Nephron progenitor cell (in vitro differentiated cells): Measurements from ENCODE around the gene NTMT1.

ENCODE experiments used
- DNase-seq: peaks from one replicate; pipeline ENCODE4 v3.0.0; 2021
- H3K27ac Mint-ChIP-seq: 2 replicates; pipeline ENCODE4 v1.8.0; 2021; ENCODE audit warnings: mild to moderate bottlenecking, moderate library complexity, mixed read lengths
- H3K27me3 Mint-ChIP-seq: 2 replicates; pipeline ENCODE4 v1.8.0; 2021; ENCODE audit warnings: mild to moderate bottlenecking, low read depth, mixed read lengths; ENCODE audit not compliant: poor library complexity
- H3K36me3 Mint-ChIP-seq: 2 replicates; pipeline ENCODE4 v1.8.0; 2021; ENCODE audit warnings: low read depth, mixed read lengths
- H3K4me1 Mint-ChIP-seq: 2 replicates; pipeline ENCODE4 v1.8.0; 2021; ENCODE audit warnings: mixed read lengths
- H3K4me3 Mint-ChIP-seq: 2 replicates; pipeline ENCODE4 v1.8.0; 2021; ENCODE audit warnings: mild to moderate bottlenecking, moderate library complexity, mixed read lengths
- H3K9me3 Mint-ChIP-seq: 2 replicates; pipeline ENCODE4 v1.8.0; 2021; ENCODE audit warnings: mild to moderate bottlenecking, moderate library complexity, mixed read lengths
- TF ChIP-seq, protein P1 (sequence below): fragments of 200-600 bp; sonication (generic); IDR thresholded peaks from 2 replicates; pipeline ENCODE4 v1.5.0; 2021; ENCODE audit warnings: antibody characterized with exemption

The NTMT1 gene

GRCh38 chr9:129624947-129625346 is 1.0 kb upstream of the NTMT1 start:
- DNase-seq: no peak
- no peaks in the 10 kb centered on the region for H3K9me3 Mint-ChIP-seq
- H3K4me1 Mint-ChIP-seq: peaks cover 49% of the 10 kb centered on the region
- TF ChIP-seq, protein P1, sequence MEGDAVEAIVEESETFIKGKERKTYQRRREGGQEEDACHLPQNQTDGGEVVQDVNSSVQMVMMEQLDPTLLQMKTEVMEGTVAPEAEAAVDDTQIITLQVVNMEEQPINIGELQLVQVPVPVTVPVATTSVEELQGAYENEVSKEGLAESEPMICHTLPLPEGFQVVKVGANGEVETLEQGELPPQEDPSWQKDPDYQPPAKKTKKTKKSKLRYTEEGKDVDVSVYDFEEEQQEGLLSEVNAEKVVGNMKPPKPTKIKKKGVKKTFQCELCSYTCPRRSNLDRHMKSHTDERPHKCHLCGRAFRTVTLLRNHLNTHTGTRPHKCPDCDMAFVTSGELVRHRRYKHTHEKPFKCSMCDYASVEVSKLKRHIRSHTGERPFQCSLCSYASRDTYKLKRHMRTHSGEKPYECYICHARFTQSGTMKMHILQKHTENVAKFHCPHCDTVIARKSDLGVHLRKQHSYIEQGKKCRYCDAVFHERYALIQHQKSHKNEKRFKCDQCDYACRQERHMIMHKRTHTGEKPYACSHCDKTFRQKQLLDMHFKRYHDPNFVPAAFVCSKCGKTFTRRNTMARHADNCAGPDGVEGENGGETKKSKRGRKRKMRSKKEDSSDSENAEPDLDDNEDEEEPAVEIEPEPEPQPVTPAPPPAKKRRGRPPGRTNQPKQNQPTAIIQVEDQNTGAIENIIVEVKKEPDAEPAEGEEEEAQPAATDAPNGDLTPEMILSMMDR: no peak
- peaks cover 21% of the 10 kb centered on the region for H3K27me3 Mint-ChIP-seq
- H3K36me3 Mint-ChIP-seq: peaks cover 8% of the 10 kb centered on the region
- no peak overlapping the region for H3K27ac Mint-ChIP-seq
- peak overlapping the region; percentile 83 for H3K4me3 Mint-ChIP-seq

DNA sequence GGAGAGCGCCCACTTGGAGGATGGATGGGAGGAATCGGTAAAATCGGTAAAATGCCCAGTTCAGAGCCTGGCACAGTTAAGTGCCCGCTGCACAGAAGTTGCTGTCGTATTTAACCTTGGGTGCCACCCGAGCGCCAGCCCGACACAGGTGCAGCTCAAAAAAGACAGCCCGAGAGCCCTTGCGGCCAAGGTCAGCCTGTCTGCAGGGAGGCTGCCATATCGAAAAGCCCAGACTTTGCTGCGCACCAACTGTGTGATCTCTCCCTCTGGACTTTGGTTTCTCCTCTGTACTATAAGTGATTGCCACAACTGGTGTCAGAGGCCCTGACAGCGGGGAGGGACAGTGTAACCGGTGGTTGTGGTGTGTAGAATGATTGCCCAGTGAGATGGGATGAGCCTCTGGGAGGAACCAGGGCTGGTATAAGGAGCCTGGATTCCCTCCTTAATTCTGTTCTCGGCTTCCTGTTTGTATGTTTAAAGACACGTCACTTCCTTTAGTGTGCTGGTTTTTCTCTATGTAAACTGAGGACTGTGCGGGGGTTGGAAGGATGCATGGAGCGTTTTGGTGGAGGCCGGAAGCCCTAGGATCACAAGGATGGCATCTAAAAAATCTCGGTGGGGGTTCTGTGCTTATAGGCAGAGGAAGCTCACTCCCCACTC is 792 bp downstream of the NTMT1 start:
- Mint-ChIP-seq H3K27me3 (peaks cover 10% of the 10 kb centered on the region), H3K36me3 (peaks cover 8% of the 10 kb centered on the region), H3K4me3 (peak overlapping the region; percentile 83), H3K9me3 (no peaks in the 10 kb centered on the region), H3K27ac (peak overlapping the region; percentile 57), H3K4me1 (peaks cover 61% of the 10 kb centered on the region)
- TF ChIP-seq, protein P1: no peak
- no peak for DNase-seq

- TF ChIP-seq, protein P1: no peak
- peak overlapping the region; percentile 83 for H3K4me3 Mint-ChIP-seq
- H3K36me3 Mint-ChIP-seq: peaks cover 14% of the 10 kb centered on the region
- peak overlapping the region; percentile 64 for H3K27ac Mint-ChIP-seq
- H3K9me3 Mint-ChIP-seq: no peaks in the 10 kb centered on the region
- DNase-seq: no peak
- peaks cover 3% of the 10 kb centered on the region for H3K27me3 Mint-ChIP-seq
- peaks cover 71% of the 10 kb centered on the region for H3K4me1 Mint-ChIP-seq
These were observed 1.8 kb downstream of the NTMT1 start for GRCh38 chr9:129627556-129628440.

GRCh38 chr9:129628709-129629108 is 2.7 kb downstream of the NTMT1 start:
- H3K36me3 Mint-ChIP-seq: peaks cover 14% of the 10 kb centered on the region
- no peak for DNase-seq
- TF ChIP-seq, protein P1: no peak

GRCh38 chr9:129629251-129629820 is 3.4 kb downstream of the NTMT1 start:
- H3K4me3 Mint-ChIP-seq: peak overlapping the region; percentile 20
- no peaks in the 10 kb centered on the region for H3K9me3 Mint-ChIP-seq
- DNase-seq: no peak
- TF ChIP-seq, protein P1: no peak
- H3K36me3 Mint-ChIP-seq: peaks cover 19% of the 10 kb centered on the region
- no peak overlapping the region for H3K27ac Mint-ChIP-seq
- H3K27me3 Mint-ChIP-seq: no peaks in the 10 kb centered on the region
- peaks cover 67% of the 10 kb centered on the region for H3K4me1 Mint-ChIP-seq

More at GRCh38 chr9:129628709-129629108, 2.7 kb downstream of the NTMT1 start:
- H3K4me1 Mint-ChIP-seq: peaks cover 71% of the 10 kb centered on the region
- H3K27ac Mint-ChIP-seq: no peak overlapping the region
- no peak overlapping the region for H3K4me3 Mint-ChIP-seq
- no peaks in the 10 kb centered on the region for H3K9me3 Mint-ChIP-seq
- H3K27me3 Mint-ChIP-seq: no peaks in the 10 kb centered on the region
